Keratinocyte (primary cell): ENCODE data around the gene RNF130.

Experiments
- CTCF ChIP-seq, 3 experiments: IDR thresholded peaks in 1 of 3; conservative IDR thresholded peaks in 1 of 3; optimal IDR thresholded peaks in 1 of 3; 2 replicates in 2 of 3; 3 replicates in 1 of 3; pipeline versions ENCODE3 to v1.5.1; 2011; ENCODE audit warnings: low read length in 3 of 3, mild to moderate bottlenecking in 3 of 3, moderate library complexity in 2 of 3, control low read depth in 1 of 3, inconsistent platforms in 1 of 3; ENCODE audit not compliant: insufficient read depth in 2 of 3; ENCODE audit errors: extremely low read depth in 1 of 3
- EZH2 ChIP-seq: IDR thresholded peaks from one replicate; pipeline ENCODE4 v1.6.1; 2012; ENCODE audit warnings: inconsistent platforms, mild to moderate bottlenecking, low read length, moderate library complexity

GRCh38 chr5:179918742-179919486 lies 152.6 kb downstream of the RNF130 start:
- TF ChIP-seq CTCF (optimal IDR thresholded peaks at IDR 0.05 in 1 of 3, IDR thresholded peaks at IDR 0.05 in 1 of 3, conservative IDR thresholded peaks at IDR 0.05 in 1 of 3; ENCODE audit: extremely low read depth in 1 of 3, insufficient read depth in 2 of 3, low read length in 3 of 3) (no peak), EZH2 (no peak)
